Stimulated activated CD8-positive, alpha-beta memory T cell treated with anti-CD3 and anti-CD28 coated beads, Interleukin-2, amount 100 ng/mL, for 48 hours (primary cell): ENCODE results near the gene WHAMM.
"Not testable (repeated sequence)": the region's sequence is repeated elsewhere in the genome, so short reads cannot be mapped to it uniquely, and the experiment has no call there.

ENCODE experiments used
- DNase-seq, 2 donors: peaks; one replicate each; pipeline ENCODE4 v3.0.0-alpha.2; 2020; ENCODE audit warnings: low read depth in 2 of 2

The WHAMM gene

GRCh38 chr15:82809308-82810060, at the start of gene WHAMM:
Gene WHAMM, plus strand, starts transcription at chr15:82809628. Its CDS starts 99 bp downstream, at chr15:82809727.
- peak; percentile 91 to 92 for DNase-seq

DNA sequence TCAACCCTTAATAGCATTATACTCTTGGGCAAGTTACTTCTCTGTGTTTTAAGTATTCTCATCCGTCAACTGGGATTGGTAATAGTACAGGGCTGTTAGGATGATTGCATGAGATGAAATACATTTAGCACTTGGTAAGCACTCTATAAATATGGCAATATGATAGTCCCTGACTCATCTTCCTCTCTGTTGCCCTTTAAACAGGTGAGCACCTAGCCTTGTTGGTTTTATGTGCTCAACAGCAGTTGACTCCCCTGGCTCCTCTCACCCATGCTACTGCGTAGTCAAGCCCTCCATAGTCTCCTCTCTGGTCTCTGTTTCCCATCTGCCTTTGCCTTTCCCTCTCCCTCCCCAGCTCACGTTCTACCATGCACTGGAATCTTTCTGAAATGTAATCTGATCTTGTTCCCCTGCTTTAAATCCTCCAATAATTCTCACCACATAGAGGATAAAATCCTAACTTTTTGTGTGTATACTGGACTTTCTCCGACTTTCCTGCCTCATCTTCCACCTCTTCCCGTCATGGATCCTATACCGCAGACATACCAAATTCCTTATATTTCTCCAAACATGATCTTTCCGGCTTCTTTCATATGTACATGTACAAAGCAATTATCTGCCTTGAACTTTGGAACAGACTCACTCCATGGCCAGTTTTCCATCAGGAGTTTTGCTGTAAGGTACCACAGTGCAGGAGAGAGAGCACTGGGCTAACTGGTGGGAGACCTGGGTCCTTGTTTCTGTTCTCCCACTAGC, 45.9 kb upstream of the WHAMM start:
- DNase-seq: no peak

- no peak for DNase-seq
Observed at GRCh38 chr15:82764117-82764490, 45.3 kb upstream of the WHAMM start.

GRCh38 chr15:82764740-82765139, 44.7 kb upstream of the WHAMM start:
- no peak for DNase-seq

DNA sequence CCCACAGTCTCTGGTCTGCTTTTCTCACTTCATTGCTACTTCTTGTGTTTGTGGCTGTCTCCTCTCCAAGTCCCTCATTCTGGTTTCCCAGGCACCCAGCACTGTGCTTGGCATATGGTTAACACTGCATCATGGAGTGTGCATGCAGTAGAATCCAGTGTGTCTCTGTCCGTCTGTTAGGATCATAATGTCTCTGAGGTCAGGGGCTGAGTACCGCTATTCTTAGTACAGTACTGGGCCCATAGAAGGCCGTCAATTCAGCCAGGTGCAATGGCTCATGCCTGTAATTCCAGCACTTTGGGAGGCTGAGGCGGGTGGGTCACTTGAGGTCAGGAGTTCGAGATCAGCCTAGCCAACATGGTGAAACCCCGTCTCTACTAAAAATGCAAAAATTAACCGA, 43.2 kb upstream of the WHAMM start:
- DNase-seq: not testable (repeated sequence)

DNA sequence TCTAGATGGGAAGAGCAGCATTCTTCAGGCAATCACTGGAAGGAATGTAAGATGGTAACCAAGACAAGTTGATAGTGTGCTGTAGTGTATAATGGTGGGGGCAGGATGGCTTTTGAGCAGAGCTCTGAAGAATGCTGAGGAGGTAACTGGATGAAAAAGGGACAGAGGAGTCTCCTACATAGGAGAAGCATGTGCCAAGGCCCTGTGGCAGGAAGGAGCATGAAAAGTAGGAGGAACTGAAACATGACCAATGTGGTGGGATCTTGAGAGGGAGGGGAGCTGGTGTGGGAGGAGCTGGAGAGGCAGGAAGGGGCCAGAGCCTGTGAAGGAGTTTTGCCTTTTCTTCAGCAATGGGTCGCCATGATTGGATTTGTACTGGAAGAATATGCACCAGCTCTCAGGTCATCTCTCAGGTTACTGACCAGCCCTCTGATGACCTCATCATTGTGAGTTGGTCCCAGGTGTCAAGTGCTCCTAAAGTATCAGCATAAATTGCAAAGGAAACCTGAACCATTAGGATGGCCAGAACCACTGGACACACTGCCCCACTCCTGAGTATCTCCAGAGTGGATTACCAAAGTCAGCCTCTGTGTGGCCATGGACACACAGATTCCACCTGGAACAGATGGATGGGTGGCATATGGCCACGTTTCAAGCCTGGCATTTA, 42.1 kb upstream of the WHAMM start:
- no peak for DNase-seq

- DNase-seq: no peak
Observed at GRCh38 chr15:82768414-82769054, 40.9 kb upstream of the WHAMM start.

DNA sequence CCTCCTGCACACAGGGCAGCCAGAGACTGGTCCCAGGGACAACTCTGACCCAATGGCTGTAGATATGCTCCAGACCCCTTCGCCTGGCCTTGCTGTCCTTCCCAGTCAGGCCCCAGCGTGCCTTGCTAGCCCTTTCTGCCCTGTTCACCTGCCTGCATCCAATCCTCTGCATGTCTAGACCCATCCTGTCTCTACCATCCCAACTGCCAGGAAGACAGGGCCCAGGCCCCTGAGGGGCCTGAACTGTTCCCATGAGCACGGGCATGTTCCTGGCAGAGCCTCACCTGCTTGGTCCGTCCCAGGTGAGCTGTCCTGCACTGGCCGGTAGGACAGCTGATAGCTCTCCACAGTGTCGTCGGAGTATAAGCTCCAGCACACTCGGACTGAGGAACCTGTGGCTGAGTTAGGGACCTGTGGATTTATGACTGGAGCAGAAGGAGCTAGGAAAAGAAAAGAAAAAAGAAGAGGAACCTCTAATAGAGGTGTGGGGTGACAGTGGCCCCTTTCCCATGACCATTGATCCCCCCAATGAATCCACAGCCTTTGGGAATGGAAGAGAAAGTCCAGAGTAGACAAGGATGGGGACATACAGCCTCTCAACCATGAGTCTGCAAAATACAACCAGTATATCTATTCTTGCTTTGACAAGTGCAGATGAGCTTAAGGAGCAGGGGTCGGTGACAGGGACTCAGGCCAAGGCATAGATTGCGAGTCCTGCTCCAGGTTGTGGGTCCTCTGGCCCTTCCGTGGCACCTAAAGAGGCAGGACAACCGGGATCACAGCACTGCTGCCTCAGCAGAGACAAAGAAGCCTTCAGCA, 37.4 kb upstream of the WHAMM start:
- no peak for DNase-seq

DNA sequence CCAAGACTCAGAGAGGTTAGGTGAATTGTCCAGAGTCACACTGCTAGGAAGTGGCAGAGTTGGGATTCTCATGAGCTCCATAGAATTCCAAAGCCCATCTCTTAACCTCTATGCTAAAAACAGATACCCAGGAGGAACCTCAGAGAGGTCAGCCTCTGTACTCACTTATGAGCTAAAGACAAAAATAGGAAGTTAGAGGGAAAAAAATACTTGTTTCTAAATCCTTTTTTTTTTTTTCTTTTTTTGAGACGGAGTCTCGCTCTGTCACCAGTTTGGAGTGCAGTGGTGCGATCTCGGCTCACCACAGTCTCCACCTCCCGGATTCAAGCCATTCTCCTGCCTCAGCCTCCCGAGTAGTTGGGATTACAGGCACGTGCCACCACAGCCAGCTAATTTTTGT, 34.9 kb upstream of the WHAMM start:
- DNase-seq: no peak

DNA sequence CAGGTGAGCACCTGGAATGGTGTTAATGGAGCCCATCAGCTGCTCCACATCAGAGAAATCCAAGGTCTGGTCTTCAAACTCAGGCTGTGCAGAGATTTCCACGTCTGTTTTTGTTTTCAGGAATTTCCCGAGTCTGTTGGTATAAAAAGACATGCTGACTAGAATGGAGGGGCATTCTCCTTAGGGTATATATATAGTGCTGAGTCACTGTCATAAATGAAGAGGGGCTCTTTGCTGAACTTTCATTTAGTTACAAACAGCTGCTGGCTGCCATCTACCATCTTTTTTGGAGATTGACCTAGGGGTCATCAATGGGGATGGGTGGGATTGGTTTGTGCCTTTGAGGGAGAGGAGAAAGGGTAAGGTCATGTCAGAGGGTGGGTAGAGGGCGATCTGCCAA, 30.7 kb upstream of the WHAMM start:
- DNase-seq: no peak

- no peak for DNase-seq
Observed at GRCh38 chr15:82781349-82781748, 28.1 kb upstream of the WHAMM start.

GRCh38 chr15:82788496-82788895, 20.9 kb upstream of the WHAMM start:
- DNase-seq: no peak

DNA sequence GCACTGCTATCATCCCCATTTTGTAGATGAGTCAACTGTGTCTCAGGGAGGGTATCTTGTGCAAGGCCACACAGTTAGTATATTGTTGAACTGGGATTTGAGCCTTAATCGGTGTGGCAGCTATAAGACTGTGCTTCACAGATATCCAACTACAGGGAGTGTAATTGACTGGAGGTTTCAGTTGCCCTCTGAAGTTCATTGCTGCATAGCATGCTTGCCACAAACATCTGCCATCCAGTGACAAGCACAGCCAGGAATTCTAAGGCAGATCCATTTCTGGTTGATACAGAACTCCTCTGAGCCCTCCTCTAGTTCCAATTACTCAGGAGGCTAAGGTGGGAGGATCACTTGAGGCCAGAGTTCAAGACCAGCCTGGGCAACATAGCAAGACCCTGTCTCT, 19.9 kb upstream of the WHAMM start:
- DNase-seq: no peak

DNA sequence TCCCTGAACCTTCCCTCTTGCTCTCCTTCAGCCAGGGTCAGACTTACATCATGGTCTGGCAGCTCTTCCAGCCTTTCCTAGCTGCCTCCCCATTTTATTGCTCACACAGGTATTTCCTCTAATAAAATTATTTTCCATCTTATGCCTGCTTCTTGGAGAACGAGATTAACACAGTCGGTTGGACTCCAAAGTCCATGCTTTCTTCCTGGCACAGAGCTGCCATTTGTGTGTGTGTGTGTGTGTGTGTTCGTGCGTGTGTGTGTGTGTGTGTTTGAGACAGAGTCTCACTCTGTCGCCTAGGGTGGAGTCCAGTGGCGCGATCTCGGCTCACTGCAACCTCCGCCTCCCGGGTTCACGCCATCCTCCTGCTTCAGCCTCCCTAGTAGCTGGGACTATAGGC, 19.1 kb upstream of the WHAMM start:
- no peak for DNase-seq

GRCh38 chr15:82792068-82792467, 17.4 kb upstream of the WHAMM start:
- no peak for DNase-seq

DNA sequence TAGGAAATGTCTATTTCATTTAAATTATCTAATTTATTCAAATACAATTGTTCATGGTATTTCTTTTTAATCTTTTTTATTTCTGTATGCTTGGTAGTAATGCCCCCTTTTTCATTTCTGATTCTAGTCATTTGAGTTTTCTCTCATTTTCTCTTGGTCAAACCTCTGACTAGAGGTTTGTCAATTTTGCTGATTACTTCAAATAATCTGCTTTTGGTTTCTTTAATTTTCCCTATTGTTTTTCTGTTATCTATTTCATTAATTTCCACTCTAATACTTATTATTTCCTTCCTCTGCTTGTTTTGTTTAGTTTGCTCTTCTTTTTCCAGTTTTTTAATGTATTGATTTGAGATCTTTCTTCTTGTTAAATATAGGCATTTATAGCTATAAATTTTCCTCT, 15.7 kb upstream of the WHAMM start:
- DNase-seq: no peak

- no peak for DNase-seq
Observed at GRCh38 chr15:82798104-82798503, 11.3 kb upstream of the WHAMM start.

- no peak for DNase-seq
Observed at GRCh38 chr15:82798531-82799166, 10.8 kb upstream of the WHAMM start.

DNA sequence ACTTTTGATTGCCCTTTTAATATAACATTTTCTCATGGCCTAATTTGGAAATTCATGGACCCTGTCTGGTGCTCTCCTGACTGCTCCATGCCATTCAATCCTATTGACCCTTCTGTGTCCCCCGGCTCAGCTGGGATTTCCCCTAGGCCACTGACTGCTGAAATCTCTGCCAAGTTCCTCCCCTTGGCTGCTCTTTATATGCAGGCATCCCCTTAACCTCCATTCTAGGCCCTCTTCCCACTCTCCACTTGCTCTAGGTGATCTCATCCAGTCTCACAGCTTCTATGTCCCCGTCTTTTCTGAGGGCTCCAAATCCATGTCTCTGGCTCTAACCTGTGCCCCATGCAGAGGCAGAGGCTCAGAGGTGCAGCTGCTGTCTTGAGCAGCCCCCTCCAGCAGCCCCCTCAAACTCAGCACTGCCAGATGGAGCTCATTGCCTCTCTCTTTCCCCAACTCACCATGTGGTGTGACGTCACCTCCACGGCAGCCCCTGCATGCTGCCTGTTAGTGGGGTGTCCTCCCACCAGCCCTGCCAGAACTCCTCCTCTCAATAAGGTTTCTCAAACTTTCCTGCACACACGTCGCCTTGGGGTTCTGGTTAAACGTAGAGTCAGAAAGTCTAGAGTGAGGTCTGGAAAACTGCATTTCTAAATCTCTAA, 10.1 kb upstream of the WHAMM start:
- no peak for DNase-seq

DNA sequence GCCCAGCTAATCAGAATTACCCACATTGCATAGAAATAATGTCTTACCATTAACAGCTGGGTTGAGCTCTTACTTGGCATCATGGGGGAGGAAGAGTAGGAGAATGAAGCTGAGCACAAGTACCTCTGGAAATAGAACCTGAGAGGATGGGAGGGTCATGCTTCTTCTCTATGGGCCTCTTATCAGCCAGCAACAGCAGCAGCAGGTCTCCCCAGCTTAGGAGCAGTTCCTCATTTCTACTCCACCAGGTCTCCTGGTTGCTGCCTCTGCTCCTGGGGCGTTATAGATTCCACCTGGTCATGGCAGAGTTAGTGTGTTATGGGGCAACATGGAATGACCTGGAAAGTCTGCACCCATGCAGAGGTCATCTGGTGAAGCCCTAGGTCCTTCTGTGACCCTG, 6.9 kb upstream of the WHAMM start:
- no peak for DNase-seq
